GM23248 (cell line): Measurements from ENCODE around the gene SPOP. TPM values are rescaled to one million over a fixed set of nuclear protein-coding genes. Genes with fewer than 3 reads are reported as not detected.
A peak's percentile ranks its signal among the peaks of the same experiment; 100 is the strongest.

Experiments
- DNase-seq: peaks from one replicate; pipeline ENCODE4 v3.0.0-alpha.2; 2015
- H2AFZ ChIP-seq: fragments of 200-600 bp; sonication (generic); 2 replicates; pipeline ENCODE4 v1.6.1; 2016; ENCODE audit warnings: antibody characterized with exemption
- H3F3A ChIP-seq: fragments of 200-600 bp; sonication (generic); 2 replicates; pipeline ENCODE4 v1.6.1; 2016; ENCODE audit warnings: mild to moderate bottlenecking, antibody characterized with exemption, mixed run types; ENCODE audit not compliant: insufficient read depth
- H3K27ac ChIP-seq: fragments of 200-600 bp; sonication (generic); 2 replicates; pipeline ENCODE4 v1.5.1; 2016; ENCODE audit warnings: mild to moderate bottlenecking
- H3K27me3 ChIP-seq: fragments of 200-600 bp; sonication (generic); replicated peaks from 2 replicates; pipeline ENCODE4 v1.6.1; 2016; ENCODE audit warnings: mild to moderate bottlenecking; ENCODE audit not compliant: insufficient read depth
- H3K36me3 ChIP-seq: fragments of 200-600 bp; sonication (generic); 2 replicates; pipeline ENCODE4 v1.6.1; 2016; ENCODE audit warnings: low read depth, mild to moderate bottlenecking
- H3K4me1 ChIP-seq: fragments of 200-600 bp; sonication (generic); 2 replicates; pipeline ENCODE4 v1.6.1; 2016; ENCODE audit warnings: mild to moderate bottlenecking; ENCODE audit not compliant: insufficient read depth
- H3K4me2 ChIP-seq: fragments of 200-600 bp; sonication (generic); one replicate; pipeline ENCODE4 v1.6.1; 2016; ENCODE audit warnings: mild to moderate bottlenecking; ENCODE audit not compliant: unreplicated experiment
- H3K4me3 ChIP-seq: fragments of 200-600 bp; sonication (generic); 2 replicates; pipeline ENCODE4 v1.5.1; 2016; ENCODE audit warnings: mild to moderate bottlenecking
- H3K79me2 ChIP-seq: fragments of 200-600 bp; sonication (generic); 2 replicates; pipeline ENCODE4 v1.6.1; 2016; ENCODE audit warnings: mild to moderate bottlenecking; ENCODE audit not compliant: insufficient read depth
- H3K9ac ChIP-seq: fragments of 200-600 bp; sonication (generic); 2 replicates; pipeline ENCODE4 v1.6.1; 2016; ENCODE audit warnings: mild to moderate bottlenecking
- H3K9me2 ChIP-seq: fragments of 200-600 bp; sonication (generic); 2 replicates; pipeline ENCODE4 v1.6.1; 2016; ENCODE audit warnings: mixed run types, mild to moderate bottlenecking, moderate library complexity; ENCODE audit not compliant: insufficient read depth
- H3K9me3 ChIP-seq: fragments of 200-600 bp; sonication (generic); one replicate; pipeline ENCODE4 v1.6.1; 2017; ENCODE audit warnings: low read depth
- H4K20me1 ChIP-seq: fragments of 200-600 bp; sonication (generic); 2 replicates; pipeline ENCODE4 v1.6.0; 2016; ENCODE audit not compliant: insufficient read depth
- EZH2 ChIP-seq: fragments of 200-600 bp; sonication (generic); IDR thresholded peaks from 2 replicates; pipeline ENCODE4 v1.6.1; 2018; ENCODE audit warnings: antibody characterized with exemption, mild to moderate bottlenecking; ENCODE audit not compliant: insufficient read depth, poor library complexity, severe bottlenecking
- EZH2phosphoT487 ChIP-seq: fragments of 200-600 bp; sonication (generic); IDR thresholded peaks from 2 replicates; pipeline ENCODE4 v1.6.1; 2018; ENCODE audit warnings: antibody characterized with exemption, moderate library complexity, mild to moderate bottlenecking, low read depth; ENCODE audit not compliant: insufficient read depth
- WGBS, 2 experiments: methylation state at CpG; one replicate each; pipeline ENCODE4 v1.1.6; 2015 to 2017; ENCODE audit warnings: low lambda C conversion rate in 2 of 2, low coverage in 1 of 2; ENCODE audit errors: missing lambda C conversion rate in 2 of 2; 5-methylcytosine and 5-hydroxymethylcytosine counted together
- in situ Hi-C: fragments of 300-500 bp; cut with MboI; formaldehyde crosslinking; loops from 2 replicates; pipeline ENCODE4 v1.15.0; 2020
- polyA plus RNA-seq: library from polyadenylated mRNA; unstranded; fragments of >200 nt; fragmentation: Nextera tagmentation; extraction: Ambion mirVana; gene quantifications from 2 replicates; pipeline ENCODE4 v1.2.1, GENCODE V29; 2016
- total RNA-seq: library from RNA; depleted of rRNA; stranded (reverse); fragments of >200 nt; shearing (Covaris generic); gene quantifications from 2 replicates; pipeline ENCODE4 v1.2.3, GENCODE V29; 2014

Gene SPOP
- total and polyA plus RNA-seq, 2 experiments from 2014 or later: 64.1 to 69.8 TPM

DNA sequence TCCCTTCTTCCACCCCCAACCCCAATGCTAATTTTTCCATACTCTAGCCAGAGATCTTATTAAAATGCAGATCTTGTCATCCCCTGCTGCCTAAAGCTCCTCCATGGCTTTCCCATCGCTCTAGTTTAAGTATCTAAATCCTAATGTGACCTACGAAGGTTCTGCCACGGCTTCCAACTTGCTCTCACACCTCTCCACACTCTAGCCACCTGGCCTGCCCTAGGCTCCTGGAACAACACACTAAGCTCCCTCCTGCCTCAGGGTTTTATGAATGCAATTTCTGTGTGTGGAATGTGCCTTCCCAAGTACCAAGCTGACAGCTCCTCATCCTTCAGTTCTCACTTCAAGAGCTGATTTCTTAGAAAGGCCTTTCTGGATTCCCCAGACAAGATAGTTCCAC lies 85.6 kb downstream of the SPOP start:
- WGBS, 2 experiments: 60 to 61% methylated on average over 3 of the region's 3 CpGs

DNA sequence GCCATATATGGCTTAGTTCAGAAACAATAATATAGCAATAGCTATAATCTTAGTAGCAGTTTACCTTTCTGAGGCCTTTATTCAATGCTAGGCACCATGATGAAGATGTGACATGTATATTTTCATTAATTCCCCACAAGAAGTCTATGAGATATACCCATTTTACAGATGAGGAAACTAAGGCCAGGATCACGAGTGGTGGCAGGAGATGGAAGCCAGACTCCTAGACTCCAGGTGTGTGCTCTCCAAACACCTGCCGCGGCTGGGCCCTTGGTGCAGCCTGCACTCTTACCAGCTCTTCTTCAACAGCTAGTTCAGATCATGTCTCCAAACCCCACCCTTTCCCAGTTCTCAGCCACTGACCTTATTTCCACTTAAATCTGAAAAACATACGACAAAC lies 87.0 kb downstream of the SPOP start:
- 94 to 96% methylated on average over 4 of the region's 4 CpGs for WGBS, 2 experiments
- no peak overlapping the region for H3K4me3 ChIP-seq
- H3K9me2 ChIP-seq: no peaks in the 10 kb centered on the region
- 0 out of 2 replicates have a peak, but pooled peaks cover 6% of the 10 kb centered on the region for H3K36me3 ChIP-seq
- H3K9ac ChIP-seq: no peak overlapping the region
- H3K4me2 ChIP-seq: no peak overlapping the region
- in situ Hi-C loops: no loop called here
- peaks cover 15% of the 10 kb centered on the region for H3K4me1 ChIP-seq
- no peaks in the 10 kb centered on the region for H3K9me3 ChIP-seq
- no peak for TF ChIP-seq EZH2phosphoT487
- no peak for TF ChIP-seq EZH2
- no peak overlapping the region for H2AFZ ChIP-seq
- peaks cover 13% of the 10 kb centered on the region; the same call in 1 of the 2 replicates for H3F3A ChIP-seq
- H4K20me1 ChIP-seq: no peaks in the 10 kb centered on the region
- H3K27me3 ChIP-seq: no peaks in the 10 kb centered on the region
- no peak for DNase-seq
- H3K79me2 ChIP-seq: no peaks in the 10 kb centered on the region
- no peak overlapping the region for H3K27ac ChIP-seq

More for the DNA sequence above, 85.6 kb downstream of the SPOP start:
- Histone ChIP-seq H3K27ac (no peak overlapping the region), H3K27me3 (no peaks in the 10 kb centered on the region), H2AFZ (no peak overlapping the region), H3K4me3 (no peak overlapping the region), H3K4me1 (peaks cover 15% of the 10 kb centered on the region), H3K9me2 (no peaks in the 10 kb centered on the region), H3K4me2 (no peak overlapping the region), H3F3A (peaks cover 13% of the 10 kb centered on the region; the same call in 1 of the 2 replicates), H3K79me2 (no peaks in the 10 kb centered on the region), H3K36me3 (peaks cover 18% of the 10 kb centered on the region; the same call in 1 of the 2 replicates), H4K20me1 (no peaks in the 10 kb centered on the region), H3K9me3 (no peaks in the 10 kb centered on the region), H3K9ac (no peak overlapping the region)
- in situ Hi-C loops: no loop called here
- TF ChIP-seq EZH2 (no peak), EZH2phosphoT487 (no peak)
- no peak for DNase-seq

DNA sequence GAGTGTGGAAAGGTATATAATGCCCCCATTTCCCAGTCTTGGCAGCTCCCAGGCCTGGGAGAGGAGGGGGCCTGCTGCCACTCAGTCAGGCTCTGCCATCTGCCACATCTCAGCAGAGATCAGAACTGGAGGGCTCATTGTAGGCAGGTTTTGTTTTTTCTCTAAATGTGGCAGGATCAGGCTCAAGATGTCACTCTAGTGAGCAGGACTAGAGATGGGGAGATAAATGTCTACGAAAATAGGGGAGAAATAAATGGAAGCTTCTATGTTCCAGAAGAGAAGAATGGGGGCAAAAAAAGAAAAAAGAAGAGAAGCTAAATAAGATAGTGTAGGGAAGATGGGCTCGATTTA lies 88.3 kb downstream of the SPOP start:
- WGBS, 2 experiments: 73 to 74% methylated on average over 2 of the region's 2 CpGs
- H4K20me1 ChIP-seq: no peaks in the 10 kb centered on the region
- no peak overlapping the region for H3K4me2 ChIP-seq
- peaks cover 15% of the 10 kb centered on the region for H3K4me1 ChIP-seq
- no peak overlapping the region for H3K9ac ChIP-seq
- no peaks in the 10 kb centered on the region for H3K9me3 ChIP-seq
- 0 out of 2 replicates have a peak, but pooled peaks cover 6% of the 10 kb centered on the region for H3K36me3 ChIP-seq
- no peak for DNase-seq
- H3K79me2 ChIP-seq: no peaks in the 10 kb centered on the region
- in situ Hi-C loops: no loop called here
- H3K9me2 ChIP-seq: no peaks in the 10 kb centered on the region
- H3K27ac ChIP-seq: peak overlapping the region; percentile 11; the same call in 1 of the 2 replicates
- no peak overlapping the region for H3K4me3 ChIP-seq
- no peak overlapping the region for H2AFZ ChIP-seq
- TF ChIP-seq EZH2phosphoT487 (no peak), EZH2 (no peak)
- H3F3A ChIP-seq: peaks cover 13% of the 10 kb centered on the region; the same call in 1 of the 2 replicates
- no peaks in the 10 kb centered on the region for H3K27me3 ChIP-seq

DNA sequence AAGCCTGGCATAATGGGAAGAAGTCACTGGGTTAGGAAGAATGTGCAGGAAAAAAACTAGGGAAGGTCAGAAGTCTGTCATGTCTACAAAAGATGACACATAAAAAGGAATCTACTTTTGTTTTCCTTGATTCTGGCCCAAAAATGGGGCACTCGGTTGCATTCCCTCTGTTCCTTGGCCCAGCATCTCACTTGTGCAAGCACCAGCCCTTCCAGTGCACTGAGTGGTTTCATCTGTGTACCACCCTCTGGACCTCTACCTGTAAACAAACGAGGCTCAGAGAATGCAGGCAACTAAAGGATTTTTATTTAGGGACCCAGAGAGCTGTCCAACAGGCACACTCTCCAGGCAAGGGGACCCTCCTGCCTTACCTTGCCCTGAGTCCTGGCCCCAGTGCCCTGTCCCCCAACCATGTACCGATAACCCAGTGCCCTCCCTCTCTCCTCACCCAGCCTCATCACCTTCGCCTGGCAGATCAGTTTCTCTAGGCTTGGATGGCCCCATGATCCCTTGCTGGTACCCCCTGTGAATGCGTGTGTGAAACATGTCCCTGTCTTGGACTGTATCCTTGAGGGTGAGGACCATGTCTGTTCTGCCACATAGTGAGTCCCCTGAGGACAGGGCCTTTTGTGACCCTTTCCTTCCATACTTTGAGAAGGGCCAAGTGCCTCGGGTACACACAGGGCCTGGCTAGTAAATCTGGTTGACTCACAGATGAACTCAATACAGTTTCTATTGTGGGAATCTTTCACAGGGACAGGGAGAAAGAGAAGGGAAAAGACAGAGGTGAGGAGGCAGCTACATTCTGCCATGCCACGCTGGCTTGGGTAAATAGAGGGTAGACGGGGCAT lies 88.9 kb downstream of the SPOP start:
- Histone ChIP-seq H3K27me3 (no peaks in the 10 kb centered on the region), H3F3A (peaks cover 13% of the 10 kb centered on the region; the same call in 1 of the 2 replicates), H3K79me2 (no peaks in the 10 kb centered on the region), H3K4me1 (peaks cover 15% of the 10 kb centered on the region), H3K36me3 (0 out of 2 replicates have a peak, but pooled peaks cover 6% of the 10 kb centered on the region), H3K9me2 (no peaks in the 10 kb centered on the region), H3K9ac (no peak overlapping the region), H3K4me2 (peak overlapping the region; percentile 12), H4K20me1 (no peaks in the 10 kb centered on the region), H3K27ac (peak overlapping the region; percentile 26; the same call in 1 of the 2 replicates), H3K9me3 (no peaks in the 10 kb centered on the region), H2AFZ (no peak overlapping the region), H3K4me3 (no peak overlapping the region)
- TF ChIP-seq EZH2phosphoT487 (no peak), EZH2 (no peak)
- WGBS, 2 experiments: 54 to 57% methylated on average over 8 of the region's 8 CpGs
- in situ Hi-C loops: no loop called here
- DNase-seq: peak; percentile 88
